ENCODE measurements around the gene TLCD2. TPM values are rescaled to one million over a fixed set of nuclear protein-coding genes. Genes with fewer than 3 reads are reported as not detected.

The TLCD2 gene
- total and polyA plus RNA-seq, 2 of the 13 experiments (the other 11 are each of a cell fraction or from before 2014, with no cell fraction given), result 0.90 to 1.1 TPM

DNA sequence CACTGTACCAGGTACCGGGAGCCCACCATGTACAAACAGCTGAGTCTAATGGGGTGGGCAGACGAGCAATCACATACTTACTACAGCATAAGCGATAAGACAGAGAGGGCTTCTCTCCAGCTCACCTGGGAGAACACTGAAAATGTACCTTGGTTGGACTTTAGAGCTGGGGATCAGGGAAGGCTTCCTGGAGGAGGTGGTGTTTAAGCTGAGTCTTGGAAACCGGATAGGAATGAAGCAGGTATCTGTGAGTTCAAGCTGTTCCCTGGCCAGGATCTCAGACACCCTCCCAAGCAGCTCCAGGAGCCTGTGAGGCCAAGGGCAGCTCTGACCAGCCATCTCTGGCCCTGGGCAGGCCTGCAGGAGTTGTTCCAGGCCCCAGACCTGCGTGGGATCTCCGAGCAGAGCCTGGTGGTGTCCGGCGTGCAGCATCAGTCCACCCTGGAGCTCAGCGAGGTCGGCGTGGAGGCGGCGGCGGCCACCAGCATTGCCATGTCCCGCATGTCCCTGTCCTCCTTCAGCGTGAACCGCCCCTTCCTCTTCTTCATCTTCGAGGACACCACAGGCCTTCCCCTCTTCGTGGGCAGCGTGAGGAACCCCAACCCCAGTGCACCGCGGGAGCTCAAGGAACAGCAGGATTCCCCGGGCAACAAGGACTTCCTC is 43.7 kb upstream of the TLCD2 start (continued):
- no peak for TF ChIP-seq NCOA5 (CRISPR knock-in tag; IDR thresholded peaks at IDR 0.05)
- no peak for TF ChIP-seq PRPF4 (IDR thresholded peaks at IDR 0.05; ENCODE audit: low read depth, low read length, poor library complexity, severe bottlenecking)
- TF ChIP-seq ZNF501 (CRISPR knock-in tag; IDR thresholded peaks at IDR 0.05), result peak; percentile 44
- TF ChIP-seq, protein P1, sequence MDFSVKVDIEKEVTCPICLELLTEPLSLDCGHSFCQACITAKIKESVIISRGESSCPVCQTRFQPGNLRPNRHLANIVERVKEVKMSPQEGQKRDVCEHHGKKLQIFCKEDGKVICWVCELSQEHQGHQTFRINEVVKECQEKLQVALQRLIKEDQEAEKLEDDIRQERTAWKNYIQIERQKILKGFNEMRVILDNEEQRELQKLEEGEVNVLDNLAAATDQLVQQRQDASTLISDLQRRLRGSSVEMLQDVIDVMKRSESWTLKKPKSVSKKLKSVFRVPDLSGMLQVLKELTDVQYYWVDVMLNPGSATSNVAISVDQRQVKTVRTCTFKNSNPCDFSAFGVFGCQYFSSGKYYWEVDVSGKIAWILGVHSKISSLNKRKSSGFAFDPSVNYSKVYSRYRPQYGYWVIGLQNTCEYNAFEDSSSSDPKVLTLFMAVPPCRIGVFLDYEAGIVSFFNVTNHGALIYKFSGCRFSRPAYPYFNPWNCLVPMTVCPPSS (IDR thresholded peaks at IDR 0.05), result no peak
- TF ChIP-seq MEF2D (CRISPR knock-in tag; IDR thresholded peaks at IDR 0.05), result no peak
- TF ChIP-seq SOX13 (IDR thresholded peaks at IDR 0.05), result no peak
- no peak for TF ChIP-seq SOX13 (CRISPR knock-in tag; conservative IDR thresholded peaks at IDR 0.05 in 1 of 2, IDR thresholded peaks at IDR 0.05 in 1 of 2)
- TF ChIP-seq ELF3 (CRISPR knock-in tag; IDR thresholded peaks at IDR 0.05), result no peak
- TF ChIP-seq EZH2 (conservative IDR thresholded peaks at IDR 0.05; ENCODE audit: low read depth, low read length), result no peak
- TF ChIP-seq, protein P2, sequence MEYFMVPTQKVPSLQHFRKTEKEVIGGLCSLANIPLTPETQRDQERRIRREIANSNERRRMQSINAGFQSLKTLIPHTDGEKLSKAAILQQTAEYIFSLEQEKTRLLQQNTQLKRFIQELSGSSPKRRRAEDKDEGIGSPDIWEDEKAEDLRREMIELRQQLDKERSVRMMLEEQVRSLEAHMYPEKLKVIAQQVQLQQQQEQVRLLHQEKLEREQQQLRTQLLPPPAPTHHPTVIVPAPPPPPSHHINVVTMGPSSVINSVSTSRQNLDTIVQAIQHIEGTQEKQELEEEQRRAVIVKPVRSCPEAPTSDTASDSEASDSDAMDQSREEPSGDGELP (IDR thresholded peaks at IDR 0.05; ENCODE audit: borderline replicate concordance, low read depth), result no peak
- TF ChIP-seq ZNF207 (IDR thresholded peaks at IDR 0.05; ENCODE audit: borderline replicate concordance), result no peak
- TF ChIP-seq HNF4G (IDR thresholded peaks at IDR 0.05; ENCODE audit: borderline replicate concordance, low read depth, low read length), result no peak
- no peak for TF ChIP-seq HNF4G (CRISPR knock-in tag; IDR thresholded peaks at IDR 0.05; ENCODE audit: borderline replicate concordance, low read depth)
- TF ChIP-seq, protein P3, sequence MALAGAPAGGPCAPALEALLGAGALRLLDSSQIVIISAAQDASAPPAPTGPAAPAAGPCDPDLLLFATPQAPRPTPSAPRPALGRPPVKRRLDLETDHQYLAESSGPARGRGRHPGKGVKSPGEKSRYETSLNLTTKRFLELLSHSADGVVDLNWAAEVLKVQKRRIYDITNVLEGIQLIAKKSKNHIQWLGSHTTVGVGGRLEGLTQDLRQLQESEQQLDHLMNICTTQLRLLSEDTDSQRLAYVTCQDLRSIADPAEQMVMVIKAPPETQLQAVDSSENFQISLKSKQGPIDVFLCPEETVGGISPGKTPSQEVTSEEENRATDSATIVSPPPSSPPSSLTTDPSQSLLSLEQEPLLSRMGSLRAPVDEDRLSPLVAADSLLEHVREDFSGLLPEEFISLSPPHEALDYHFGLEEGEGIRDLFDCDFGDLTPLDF (CRISPR knock-in tag; IDR thresholded peaks at IDR 0.05), result no peak
- TF ChIP-seq RBM22 (optimal IDR thresholded peaks at IDR 0.05; ENCODE audit: low read length), result peak; percentile 58
- no peak for TF ChIP-seq NFYB (CRISPR knock-in tag; IDR thresholded peaks at IDR 0.05)
- TF ChIP-seq XRCC5 (optimal IDR thresholded peaks at IDR 0.05; ENCODE audit: low read length), result no peak
- TF ChIP-seq MTA1 (CRISPR knock-in tag; IDR thresholded peaks at IDR 0.05; ENCODE audit: borderline replicate concordance), result peak; percentile 52; the same call in 1 of the 2 replicates
- no peak for TF ChIP-seq HDAC1 (CRISPR knock-in tag; IDR thresholded peaks at IDR 0.05)
- no peak for TF ChIP-seq ZNF75D (CRISPR knock-in tag; IDR thresholded peaks at IDR 0.05; ENCODE audit: borderline replicate concordance)
- no peak for TF ChIP-seq MAFF (IDR thresholded peaks at IDR 0.05; ENCODE audit: low read depth, low read length)
- no peak for TF ChIP-seq NR2C2 (CRISPR knock-in tag; IDR thresholded peaks at IDR 0.05; ENCODE audit: borderline replicate concordance)
- TF ChIP-seq, protein P4, sequence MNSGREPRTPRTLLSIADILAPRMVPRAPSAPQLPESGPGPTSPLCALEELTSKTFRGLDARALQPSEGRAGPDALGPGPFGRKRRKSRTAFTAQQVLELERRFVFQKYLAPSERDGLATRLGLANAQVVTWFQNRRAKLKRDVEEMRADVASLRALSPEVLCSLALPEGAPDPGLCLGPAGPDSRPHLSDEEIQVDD (CRISPR knock-in tag; IDR thresholded peaks at IDR 0.05; ENCODE audit: borderline replicate concordance), result no peak
- TF ChIP-seq NR2F2 (IDR thresholded peaks at IDR 0.05; ENCODE audit: borderline replicate concordance, low read depth), result no peak
- TF ChIP-seq AGO2 (optimal IDR thresholded peaks at IDR 0.05; ENCODE audit: low read depth, low read length), result peak; percentile 99
- TF ChIP-seq, protein P5, sequence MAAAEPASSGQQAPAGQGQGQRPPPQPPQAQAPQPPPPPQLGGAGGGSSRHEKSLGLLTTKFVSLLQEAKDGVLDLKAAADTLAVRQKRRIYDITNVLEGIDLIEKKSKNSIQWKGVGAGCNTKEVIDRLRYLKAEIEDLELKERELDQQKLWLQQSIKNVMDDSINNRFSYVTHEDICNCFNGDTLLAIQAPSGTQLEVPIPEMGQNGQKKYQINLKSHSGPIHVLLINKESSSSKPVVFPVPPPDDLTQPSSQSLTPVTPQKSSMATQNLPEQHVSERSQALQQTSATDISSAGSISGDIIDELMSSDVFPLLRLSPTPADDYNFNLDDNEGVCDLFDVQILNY (CRISPR knock-in tag; conservative IDR thresholded peaks at IDR 0.05), result no peak
- no peak for TF ChIP-seq PLRG1 (conservative IDR thresholded peaks at IDR 0.05)
- no peak for TF ChIP-seq NCOR1 (IDR thresholded peaks at IDR 0.05; ENCODE audit: borderline replicate concordance, low read length)

All from HepG2 (cell line).